Fibroblast of skin of back (primary cell): ENCODE results near the gene INO80B.
A peak's percentile ranks its signal among the peaks of the same experiment; 100 is the strongest.
"Not testable (repeated sequence)": the region's sequence is repeated elsewhere in the genome, so short reads cannot be mapped to it uniquely, and the experiment has no call there.

Experiments used
- DNase-seq: peaks from one replicate; pipeline ENCODE4 v3.0.0-alpha.2; 2013

Gene INO80B

DNA sequence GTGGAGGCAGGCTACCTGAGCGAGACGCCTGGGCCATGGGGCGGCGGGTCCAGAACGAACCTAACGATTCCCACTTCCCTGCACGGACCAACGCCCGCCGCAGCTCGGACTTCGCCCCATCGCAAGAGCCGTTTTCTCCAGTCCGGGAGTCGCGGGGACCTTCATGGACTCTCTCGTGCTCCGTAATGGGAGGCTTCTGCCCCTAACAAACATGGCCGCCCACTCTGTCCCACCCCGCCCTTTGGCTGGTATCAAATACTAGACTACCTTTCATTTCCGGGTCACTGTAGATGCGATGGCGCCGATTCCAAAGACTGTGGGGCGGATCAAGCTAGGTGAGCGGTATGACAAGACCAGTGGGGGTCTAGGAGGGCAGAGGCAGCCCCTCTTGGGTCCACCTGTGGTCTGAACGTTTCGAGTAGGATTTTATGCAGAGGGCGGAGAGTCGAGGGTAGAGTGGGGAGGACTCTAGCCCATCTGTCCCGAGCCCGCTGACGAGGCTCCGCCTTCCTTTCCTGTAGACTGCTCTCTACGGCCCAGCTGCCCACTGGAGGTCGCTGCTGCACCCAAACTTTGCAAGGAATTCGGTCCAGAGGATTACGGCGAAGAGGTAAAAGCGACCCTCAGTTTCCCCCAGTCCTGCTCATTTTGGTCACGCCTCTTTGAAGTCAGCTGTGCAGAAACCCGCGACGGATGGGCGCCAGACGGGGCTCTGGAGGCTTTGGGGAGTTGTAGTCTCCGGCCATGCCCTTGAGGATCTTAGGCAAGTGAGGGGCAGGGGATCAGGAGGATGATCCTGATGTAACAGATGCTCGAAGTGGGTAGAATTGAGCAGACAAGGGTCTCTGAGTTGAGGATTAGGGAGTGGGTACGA lies 28.2 kb downstream of the INO80B start, which contains the start of the genes CCDC142 and TTC31:
CCDC142 (minus strand) TSS at position 198 of the 874 bp plus-strand sequence; CDS start at position 37, 161 bp downstream.
TTC31 (plus strand) TSS at position 281 of the 874 bp plus-strand sequence; CDS start at position 296, 15 bp downstream.
- DNase-seq: peak; percentile 96

DNA sequence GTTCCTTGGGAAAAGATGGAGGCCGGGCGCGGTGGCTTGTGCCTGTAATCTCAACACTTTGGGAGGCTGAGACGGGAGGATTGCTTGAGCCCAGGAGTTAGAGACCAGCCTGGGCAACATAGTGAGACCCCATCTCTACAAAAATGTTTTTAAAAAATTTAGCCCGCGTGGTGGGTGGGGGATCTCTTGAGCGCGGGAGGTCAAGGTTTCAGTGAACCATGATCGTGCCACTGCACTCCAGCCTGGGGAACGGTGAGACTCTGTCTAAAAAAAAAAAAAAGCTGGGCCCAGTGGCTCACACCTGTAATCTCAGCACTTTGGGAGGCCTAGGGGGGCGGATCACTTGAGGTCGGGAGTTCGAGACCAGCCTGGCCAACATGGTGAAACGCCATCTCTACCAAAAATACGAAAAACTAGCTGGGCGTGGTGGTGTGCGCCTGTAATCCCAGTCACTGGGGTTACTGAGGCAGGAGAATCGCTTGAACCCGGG lies 28.8 kb downstream of the INO80B start:
- not testable (repeated sequence) for DNase-seq

DNA sequence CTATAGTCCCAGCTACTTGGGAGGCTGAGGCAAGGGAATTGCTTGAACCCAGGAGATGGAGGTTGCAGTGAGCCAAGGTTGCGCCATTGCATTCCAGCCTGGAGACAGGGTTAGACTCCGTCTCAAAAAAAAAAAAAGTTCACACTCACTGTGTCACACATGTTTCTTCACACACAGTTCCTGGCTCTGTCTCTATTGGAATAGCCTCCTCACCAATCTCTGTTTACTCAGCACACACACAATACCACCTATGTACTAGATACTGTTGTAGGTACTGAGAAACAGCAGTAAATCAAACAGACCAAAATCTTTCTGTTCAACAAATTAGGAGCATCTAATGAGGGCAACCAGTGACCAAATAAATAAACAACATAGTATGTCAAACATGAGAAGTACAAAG lies 31.3 kb downstream of the INO80B start:
- DNase-seq: no peak

DNA sequence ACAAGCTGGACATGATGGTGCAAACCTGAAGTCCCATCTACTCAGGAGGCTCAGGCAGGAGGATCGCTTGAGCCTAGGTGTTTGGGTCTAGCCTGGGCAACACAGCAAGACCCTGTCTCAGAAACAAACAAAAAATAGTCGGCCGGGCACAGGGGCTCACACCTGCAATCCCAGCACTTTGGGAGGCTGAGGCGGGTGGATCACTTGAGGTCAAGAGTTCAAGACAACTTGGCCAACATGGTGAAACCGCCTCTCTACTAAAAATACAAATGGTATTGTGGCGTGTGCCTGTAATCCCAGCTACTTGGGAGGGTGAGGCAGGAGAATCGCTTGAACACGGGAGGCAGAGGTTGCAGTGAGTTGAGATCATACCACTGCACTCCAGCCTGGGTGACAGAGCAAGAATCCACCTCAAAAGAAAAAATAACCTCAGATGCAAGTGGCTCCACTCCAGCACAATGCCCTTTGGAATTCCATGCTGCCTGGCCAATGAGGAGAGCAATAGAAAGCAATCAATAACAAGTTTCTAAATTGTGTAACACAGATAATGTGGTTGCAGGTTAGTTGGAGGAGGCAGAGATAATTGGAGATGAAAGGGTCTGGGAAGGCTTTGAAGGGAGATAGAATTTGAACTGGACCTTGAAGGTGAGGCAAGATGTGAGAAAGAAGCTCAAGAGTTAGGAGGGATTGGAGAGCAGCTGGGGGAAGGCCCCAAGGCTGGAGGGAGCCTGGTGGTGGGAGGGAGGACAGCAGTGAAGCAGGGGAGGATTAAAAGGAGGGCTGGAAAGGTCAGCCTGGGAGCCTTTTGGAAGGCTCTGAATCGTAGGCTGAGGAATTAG lies 34.0 kb downstream of the INO80B start:
- DNase-seq: no peak

DNA sequence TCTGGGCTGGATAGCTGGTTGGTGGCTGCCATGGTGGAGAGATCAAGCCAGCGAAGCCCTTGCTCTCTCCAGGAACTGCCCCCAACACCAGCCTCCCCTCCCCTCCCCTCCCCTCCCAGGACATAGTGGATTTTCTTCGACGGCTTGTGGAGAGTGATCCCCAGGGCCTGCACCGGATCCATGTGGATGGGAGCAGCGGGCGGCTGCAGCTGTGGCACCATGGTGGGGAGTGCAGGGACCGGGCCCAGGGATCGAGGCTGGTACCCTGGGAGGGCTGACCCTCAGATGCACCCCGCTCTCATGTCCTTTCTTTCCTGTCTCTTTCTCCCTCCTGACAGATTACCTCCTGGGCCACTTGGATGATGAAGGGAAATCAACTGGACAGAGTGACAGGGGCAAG lies 35.0 kb downstream of the INO80B start:
- DNase-seq: no peak

DNA sequence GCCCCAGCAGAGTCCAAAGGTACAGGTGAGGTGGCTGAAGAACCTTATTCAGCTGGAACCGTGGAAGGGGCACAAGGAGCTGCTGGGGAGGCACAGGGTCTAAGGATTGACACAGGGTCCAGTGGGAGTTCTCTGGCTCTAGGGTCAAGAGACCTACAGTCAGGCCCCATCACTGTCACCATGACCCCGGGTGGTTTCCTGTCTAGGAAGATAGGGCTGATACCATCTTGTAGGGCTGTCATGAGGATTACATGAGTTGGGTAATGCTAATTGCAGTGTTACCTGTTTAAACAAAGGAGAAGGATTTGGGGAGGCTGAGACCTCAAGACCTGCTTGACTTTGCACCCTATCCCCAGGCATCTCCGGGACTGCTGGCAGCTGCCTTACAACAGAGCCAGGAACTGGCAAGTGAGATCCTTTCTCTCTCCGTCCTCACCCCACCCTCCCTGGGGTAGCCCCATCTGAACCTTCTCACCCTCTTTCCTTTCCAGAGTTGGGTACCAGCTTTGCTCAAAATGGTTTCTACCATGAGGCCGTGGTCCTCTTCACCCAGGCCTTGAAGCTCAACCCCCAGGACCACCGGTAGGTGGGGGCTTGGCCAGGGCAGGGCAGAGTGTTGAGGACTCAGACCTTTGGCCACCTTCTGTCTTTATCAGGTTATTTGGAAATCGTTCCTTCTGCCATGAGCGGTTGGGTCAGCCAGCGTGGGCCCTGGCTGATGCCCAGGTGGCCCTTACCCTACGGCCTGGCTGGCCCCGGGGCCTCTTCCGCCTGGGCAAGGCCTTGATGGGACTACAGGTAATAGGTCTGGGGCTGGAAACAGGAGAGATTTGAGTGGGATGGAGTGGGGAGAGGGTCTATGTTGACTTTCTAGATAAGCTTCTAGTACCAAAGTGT lies 37.0 kb downstream of the INO80B start:
- DNase-seq: no peak

DNA sequence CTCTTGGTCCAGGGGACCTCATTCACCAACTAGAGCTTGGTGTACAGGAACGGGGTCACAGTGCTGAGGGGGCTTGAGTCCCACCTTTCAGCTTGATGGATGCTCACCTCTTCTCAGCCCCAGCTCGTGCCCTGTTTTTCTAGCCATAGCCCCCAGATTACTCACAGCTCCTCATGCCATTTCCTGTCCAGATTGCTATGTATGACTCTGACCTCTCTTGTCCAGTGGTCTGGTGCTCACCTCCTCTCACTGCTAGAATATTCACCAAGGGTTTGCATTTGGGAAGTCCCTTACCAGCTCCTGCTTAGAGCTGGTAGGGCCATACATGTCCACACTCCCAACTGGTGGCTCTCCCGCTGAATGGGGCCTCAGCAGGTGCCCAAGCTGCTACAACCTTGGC lies 38.7 kb downstream of the INO80B start:
- no peak for DNase-seq

DNA sequence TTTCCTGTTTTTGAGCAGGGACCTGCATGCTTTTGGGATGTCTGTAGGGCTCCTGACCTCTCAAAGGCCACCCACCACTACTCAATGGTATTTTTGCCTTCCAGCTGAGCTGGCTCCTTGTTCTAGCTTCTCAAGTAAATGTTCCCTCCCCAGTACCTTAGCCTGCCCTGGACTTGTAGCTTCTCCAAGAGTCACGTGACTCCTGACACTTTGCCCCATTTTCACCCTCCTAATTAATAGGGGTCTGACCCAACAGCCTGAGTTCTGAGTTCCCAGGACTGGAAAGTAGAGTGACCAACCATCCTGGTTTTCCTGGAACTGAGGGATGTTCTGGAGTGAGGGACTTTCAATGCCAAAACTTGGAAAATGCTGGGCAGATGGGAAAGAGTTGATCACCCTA lies 40.6 kb downstream of the INO80B start:
- DNase-seq: no peak

DNA sequence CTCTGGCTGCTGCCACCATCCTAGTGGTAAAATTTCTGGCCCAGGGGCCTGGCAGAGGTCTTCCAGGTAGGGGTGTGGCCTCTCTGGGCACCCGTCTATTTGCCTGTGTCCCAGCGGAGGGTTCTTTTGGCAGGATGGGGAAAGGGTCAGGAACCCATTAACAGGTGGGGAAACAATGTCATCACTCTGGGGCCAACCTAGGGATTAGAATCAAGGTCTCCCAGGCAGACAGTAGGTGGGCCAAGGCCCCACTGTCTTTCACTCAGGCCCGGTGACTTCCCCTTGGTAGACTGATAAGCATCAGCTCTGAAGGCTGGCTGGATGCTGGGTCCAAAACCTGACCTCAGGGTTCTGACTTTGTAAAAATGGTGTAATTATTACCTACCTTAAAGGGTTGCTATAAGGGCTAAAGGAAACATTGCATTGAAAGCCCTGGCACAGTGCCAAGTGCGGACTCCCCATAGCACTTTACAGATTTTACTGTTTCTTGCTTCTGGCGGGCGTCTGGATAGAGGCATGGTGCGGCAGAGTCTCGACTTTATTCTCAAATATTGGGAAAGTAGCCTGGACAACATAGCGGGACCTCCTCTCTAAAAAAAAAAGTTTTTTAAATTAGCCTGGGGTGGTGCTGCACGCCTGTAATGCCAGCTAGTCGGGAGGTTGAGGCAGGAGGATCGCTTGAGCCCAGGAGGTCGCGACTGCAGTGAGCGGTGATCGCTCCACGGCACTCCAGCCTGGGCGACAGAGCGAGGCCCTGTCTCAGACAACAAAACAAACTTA lies 42.3 kb downstream of the INO80B start:
- no peak for DNase-seq

DNA sequence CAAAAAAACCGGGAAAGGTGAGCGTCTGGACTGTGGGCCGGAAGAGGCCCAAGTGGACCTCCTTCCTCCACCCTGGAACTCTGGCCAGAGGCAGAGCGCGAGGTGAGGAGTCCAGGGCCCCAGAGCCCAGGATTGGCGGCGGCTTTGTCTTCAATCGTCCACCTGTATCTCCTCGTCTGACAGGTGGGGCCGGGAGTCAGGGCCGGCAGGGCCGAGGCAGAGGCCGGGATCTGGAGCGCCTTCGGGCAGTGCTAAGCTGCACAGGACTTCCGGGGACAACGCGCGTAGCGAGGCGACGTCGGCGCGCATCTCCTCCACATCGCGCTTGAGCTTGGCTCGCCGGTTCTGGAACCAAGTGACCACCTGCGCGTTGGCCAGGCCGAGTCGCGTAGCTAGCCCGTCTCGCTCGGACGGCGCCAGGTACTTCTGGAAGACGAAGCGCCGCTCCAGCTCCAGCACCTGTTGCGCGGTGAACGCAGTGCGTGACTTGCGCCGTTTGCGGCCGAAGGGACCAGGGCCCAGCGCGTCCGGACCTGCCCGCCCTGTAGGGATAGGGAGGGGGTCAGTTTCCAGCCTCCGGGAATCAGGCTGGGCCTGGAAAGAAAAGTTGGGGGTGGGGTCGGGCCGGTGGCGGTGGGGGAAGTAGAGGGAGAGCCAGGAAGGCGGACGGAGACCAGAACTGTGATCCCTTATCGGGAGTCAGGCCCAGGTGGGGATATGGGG lies 43.1 kb downstream of the INO80B start:
- no peak for DNase-seq

DNA sequence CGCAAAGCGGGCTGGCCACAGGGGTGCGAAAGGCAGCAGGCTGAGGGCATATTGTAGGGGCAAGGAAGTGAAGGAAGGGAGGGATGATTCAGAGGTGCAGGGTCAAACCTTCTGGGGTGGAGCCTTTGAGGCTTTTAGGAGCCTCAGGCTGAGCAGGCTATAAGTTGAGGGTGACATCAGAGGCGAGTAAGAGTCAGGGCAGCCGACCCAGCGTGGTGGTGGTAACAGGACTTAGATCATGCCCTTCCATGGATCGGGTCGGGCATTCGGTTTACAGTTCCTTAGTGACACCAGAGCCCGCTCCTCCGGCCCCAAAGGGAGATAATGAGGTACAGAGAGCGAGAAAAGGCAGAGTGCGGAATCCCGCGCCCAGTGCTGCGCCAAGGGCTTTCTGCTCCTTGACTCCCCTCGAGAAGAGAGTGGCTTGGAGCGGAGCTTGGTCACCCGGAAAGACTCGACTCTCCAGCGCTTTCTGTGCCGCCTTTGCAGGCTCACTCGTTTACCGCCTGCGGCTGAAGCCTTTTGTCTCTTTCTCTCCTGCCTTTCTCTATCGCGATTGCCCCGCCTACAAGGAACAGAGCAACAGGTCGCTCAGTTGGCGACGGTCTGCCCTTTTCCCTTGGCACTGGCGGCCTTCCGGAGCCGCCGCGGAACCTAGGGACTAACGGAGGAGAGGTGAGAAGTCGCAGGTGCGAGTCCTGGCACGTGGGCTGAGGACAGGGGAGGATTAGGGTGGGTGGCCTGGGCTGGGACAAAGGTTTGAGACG lies 43.8 kb downstream of the INO80B start:
- DNase-seq: no peak

DNA sequence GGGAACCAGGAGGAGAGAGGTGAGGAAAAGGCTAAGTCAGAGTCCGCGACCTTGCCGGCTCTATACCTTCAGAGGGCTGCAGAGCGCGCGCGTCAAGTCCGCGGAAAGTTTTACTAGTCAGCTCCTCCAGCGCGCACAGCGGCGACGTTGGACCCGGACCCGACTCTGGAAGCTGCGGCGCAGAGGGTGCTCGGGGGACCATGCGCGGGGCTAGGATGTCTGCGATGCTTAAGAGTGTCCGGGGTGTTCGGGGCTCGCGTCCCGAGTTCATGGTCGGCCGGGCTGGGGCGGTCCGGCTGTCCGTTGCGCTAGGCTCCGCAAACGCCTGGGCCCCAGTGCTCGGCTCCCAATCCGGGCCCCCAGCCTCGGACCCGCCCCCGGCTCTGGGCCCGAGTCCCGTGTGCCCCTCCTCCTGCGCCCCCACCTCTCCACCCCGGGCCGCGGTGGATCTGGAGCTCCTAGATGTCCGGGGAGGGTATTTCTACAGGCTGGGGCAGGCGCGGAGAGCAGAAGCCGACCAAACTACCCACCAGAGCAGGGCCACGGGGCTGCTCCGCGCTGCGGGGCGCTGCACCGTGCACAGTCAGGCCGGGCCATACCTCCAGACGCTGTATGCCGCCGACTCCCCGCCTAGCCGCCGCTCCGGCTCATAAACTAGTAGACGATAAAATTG lies 44.5 kb downstream of the INO80B start, which contains the start of gene LBX2:
LBX2 (minus strand) TSS at position 337 of the 673 bp plus-strand sequence; CDS start at position 271, 66 bp downstream.
- no peak for DNase-seq

DNA sequence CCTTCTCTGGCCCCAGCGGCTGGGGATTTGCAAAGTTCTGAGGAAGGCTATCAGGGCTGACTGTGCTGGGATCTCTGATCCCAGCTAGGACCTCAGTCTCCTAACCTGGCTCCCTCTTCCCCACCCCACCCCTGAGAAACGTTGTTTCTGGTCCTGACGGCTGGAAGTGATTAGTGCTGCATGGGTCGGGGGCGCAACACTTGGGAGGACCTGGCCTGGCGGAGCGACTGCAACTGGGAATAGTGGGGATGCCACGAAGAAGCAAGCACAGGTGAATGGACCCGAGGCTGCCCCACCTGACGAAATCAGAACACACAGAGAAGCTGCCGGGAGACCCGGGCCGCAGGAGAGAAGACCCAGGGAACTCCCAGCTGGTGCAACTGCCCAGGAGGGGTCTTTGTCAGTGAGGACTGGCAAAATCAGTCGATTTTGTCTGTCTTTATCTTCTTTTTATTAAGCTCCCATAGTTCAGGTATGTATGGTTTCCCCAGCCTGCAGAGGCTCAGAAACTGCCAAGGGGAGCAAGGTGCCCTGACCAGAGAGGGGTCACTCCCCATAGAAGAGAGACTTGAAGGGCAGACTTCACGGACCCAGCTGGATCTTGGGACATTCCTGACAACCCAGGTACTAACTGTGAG lies 45.2 kb downstream of the INO80B start:
- DNase-seq: no peak

DNA sequence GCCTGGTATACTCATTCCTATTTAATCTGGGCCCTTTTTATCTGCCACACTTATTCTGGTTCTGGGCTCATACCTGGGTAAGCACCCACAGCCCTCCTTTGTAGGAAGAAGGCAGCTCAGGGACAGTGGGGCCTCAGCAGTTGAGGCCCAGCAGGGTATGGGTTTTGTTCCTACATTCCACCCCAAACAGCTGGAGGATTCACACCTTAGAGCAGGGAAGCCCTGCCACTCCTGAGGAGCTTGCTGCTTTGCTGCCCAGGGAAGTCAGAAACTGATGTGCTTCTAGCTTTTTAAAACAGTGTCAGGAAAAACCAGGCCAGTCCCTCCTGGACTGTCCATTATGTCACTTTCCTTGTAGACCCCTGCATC lies 45.7 kb downstream of the INO80B start:
- no peak for DNase-seq

DNA sequence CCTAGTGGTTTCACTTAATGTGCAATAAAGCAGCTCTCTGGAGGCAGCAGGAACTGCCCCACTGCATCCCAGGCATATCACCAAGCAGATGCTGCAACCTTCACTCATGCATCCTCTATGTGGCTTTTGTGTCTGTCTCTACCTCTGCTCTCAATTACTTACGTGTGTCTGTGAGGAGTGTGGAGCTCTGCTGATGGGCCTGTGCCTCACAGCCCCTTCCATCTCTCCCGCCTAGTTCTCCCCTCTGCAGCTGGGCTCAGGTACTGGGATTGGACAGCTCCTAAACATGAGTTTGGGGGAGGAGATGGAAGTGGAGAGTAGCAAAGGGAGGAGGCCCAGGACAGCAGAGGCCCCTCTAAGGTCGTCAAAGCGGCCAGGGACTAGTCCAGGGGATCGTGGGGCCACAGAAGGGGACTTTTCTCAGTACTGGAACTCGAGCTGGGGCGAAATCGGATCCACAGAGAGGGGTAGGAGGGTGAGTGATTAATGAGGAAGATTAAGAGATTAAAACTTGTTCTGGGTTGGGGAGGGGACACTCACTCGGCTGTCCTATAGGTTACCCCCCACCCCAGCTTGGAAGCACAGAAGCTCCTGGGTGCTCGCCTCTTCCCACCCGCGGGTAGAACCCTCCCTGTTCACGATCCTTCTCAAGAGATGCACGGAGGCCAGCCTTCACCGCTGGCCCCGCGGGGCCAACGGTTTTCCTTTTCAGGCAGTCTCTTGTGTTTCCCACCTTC lies 46.6 kb downstream of the INO80B start:
- no peak for DNase-seq

DNA sequence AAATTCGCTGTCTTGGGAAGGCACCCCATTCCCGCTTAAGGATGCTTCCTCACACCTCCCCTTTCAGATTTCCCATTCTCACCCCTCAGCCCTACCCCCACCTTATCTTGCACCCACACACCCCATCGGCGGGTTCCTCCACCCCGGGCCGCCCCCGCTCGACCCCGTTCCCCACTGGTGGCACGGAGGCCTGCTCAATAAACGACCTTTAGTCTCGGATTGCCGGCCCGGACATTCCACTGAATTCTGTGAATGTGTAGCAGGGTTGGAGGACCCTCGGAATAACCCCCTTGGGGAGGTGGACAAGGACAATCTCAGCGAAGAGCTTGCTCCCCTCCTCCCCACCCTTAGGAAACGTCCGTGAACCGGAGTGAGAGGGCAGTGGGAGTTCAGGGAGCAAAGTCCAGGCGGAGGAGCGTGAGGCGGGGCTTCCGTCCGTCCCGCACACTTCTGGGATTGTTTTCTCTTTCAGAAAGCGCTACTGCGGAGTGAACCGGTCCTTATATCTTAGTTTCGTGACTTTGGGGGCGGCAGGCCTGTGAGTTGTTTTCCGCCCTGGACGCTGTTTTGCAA lies 47.3 kb downstream of the INO80B start:
- no peak for DNase-seq

DNA sequence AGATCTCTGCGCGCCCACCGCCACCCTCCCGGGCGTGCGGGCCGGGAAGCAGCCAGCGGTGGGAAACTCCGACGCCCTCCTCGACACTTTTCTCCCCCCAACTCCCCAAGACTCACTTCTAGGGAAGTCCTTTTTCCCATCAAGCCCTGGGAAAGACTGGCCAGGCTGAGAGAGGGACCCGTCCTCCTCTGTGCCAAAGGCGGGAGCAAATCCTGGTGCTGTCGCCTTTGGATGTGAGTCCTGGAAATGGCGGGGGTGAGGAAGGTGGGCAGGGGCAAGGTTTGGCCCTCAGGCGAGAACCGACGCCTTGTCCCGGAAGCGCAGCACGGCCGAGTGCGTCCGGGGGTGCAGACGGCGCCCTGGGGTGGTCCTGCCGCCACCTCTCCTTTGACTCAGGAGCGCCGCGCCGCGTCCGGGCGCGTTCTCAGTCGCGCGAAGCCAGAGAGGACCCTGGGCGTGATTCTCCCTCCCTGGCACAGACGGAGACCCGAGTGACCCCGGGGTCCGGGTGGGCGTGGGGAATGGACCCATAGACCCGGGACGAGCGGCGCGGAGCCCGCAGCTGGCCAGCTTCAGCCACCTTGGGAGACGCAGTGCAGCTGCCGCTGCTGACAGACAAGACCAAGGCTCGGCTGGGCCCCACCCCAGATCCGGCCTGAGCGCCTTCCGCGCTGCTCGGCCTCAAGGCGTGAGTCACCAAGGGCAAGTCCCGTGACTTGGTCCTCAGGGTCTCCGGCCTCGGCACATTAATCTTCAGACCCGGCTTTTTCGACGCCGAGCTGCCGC lies 48.0 kb downstream of the INO80B start:
- DNase-seq: peak; percentile 84
